NB4 (cell line): ENCODE data around the gene SPHK1.

Experiments used
- DNase-seq: peaks from one replicate; pipeline ENCODE4 v3.0.0; 2010; ENCODE audit warnings: low read depth
- H3K4me3 ChIP-seq: one replicate; pipeline ENCODE4 v1.5.1; 2011; ENCODE audit warnings: mild to moderate bottlenecking, low read depth, low read length, moderate library complexity
- CTCF ChIP-seq: IDR thresholded peaks from one replicate; pipeline ENCODE4 v1.5.1; 2012; ENCODE audit warnings: low read depth, low read length
- MAX ChIP-seq: IDR thresholded peaks from 2 replicates; pipeline ENCODE4 v1.6.1; 2011; ENCODE audit warnings: low read depth, low read length
- MYC ChIP-seq: IDR thresholded peaks from 2 replicates; pipeline ENCODE4 v1.6.1; 2011; ENCODE audit warnings: low read depth, low read length
- POLR2A ChIP-seq: IDR thresholded peaks from 2 replicates; pipeline ENCODE4 v1.6.1; 2011; ENCODE audit warnings: mild to moderate bottlenecking; ENCODE audit not compliant: insufficient read length; ENCODE audit errors: extremely low read depth

Gene SPHK1

DNA sequence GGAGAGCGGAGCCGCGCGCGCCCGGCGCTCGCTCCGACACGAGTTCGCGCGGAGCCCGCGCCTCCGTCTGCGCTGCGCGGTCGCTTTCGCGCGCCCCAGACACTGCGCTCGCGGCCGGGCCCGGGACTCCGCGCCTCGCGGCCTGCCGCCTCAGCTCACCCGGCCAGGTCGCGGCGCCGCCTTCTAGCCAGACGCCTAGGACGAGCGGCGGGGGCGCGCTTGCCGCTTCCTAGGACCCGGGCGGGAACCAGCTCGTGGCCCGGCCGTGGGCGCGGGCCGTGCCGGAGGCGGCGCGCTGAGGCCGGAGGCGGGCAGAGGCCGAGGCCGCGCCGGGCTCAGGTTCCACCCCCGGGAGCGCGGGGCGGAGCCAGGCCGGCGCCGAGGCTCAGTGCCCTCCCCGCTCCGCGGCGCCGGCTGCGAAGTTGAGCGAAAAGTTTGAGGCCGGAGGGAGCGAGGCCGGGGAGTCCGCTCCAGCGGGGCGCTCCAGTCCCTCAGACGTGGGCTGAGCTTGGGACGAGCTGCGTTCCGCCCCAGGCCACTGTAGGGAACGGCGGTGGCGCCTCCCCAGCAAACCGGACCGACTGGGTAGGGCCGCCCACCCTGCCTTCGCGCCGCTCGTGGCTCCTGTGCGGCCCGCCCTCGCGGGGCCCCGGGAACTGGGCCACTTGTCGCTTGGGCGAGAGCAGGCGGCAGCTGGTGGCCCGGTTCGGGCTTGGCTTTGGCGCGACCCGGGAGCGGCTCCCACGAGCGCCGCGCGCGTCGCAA is at the start of gene SPHK1:
TSS of gene SPHK1 (plus strand) at position 388 of the 765 bp plus-strand sequence. CDS start 1,036 bp downstream, outside the sequence.
- peak within 1 kb of the TSS; percentile 48 for H3K4me3 ChIP-seq
- peak; percentile 35 for TF ChIP-seq POLR2A
- TF ChIP-seq CTCF = no peak
- TF ChIP-seq MAX = no peak; the same call in 1 of the 2 replicates
- TF ChIP-seq MYC = 0 out of 2 replicates have a peak, but pooled peaks have one; percentile 51
- DNase-seq = peak; percentile 84

- DNase-seq = no peak
- TF ChIP-seq POLR2A (no peak), CTCF (no peak), MYC (no peak), MAX (no peak)
- H3K4me3 ChIP-seq = no peak overlapping the region
Observed at GRCh38 chr17:76335716-76336381, 48.6 kb upstream of the SPHK1 start.

GRCh38 chr17:76336756-76337412 is 47.5 kb upstream of the SPHK1 start:
- H3K4me3 ChIP-seq = no peak overlapping the region
- TF ChIP-seq CTCF (no peak), MYC (no peak), MAX (no peak), POLR2A (no peak)
- DNase-seq = peak; percentile 57

GRCh38 chr17:76337413-76337777 is 47.0 kb upstream of the SPHK1 start:
- no peak overlapping the region for H3K4me3 ChIP-seq
- TF ChIP-seq MYC (no peak), MAX (no peak), CTCF (no peak), POLR2A (no peak)
- DNase-seq = peak; percentile 55

DNA sequence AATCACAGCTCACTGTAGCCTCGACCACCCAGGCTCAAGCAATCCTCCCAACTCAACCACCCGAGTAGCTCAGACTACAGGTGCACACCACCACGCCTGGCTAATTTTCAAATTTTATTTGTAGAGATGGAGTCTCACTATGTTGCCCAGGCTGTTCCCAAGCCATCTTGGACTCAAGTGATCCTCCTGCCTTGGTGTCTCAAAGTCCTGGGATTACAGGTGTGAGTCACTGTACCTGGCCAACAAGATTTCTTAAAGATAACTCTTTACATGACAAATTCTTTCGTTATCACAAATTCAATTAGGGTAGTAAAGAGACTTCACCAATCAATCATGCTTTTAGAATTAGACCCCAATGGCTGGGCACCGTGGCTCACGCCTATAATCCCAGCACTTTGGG is 43.1 kb upstream of the SPHK1 start:
- no peak for DNase-seq
- TF ChIP-seq POLR2A (no peak), MAX (no peak), MYC (no peak), CTCF (no peak)

More for the DNA sequence above, 43.1 kb upstream of the SPHK1 start:
- no peak overlapping the region for H3K4me3 ChIP-seq
